ENCODE data around the gene PRKAG1.
A peak's percentile ranks its signal among the peaks of the same experiment; 100 is the strongest.

The PRKAG1 gene

GRCh38 chr12:49049566-49050224, 31.1 kb upstream of the PRKAG1 start:
- peak; percentile 75 for DNase-seq (ENCODE audit: low read depth)

GRCh38 chr12:49048953-49049352, 30.4 kb upstream of the PRKAG1 start:
- no peak overlapping the region for H3K4me3 ChIP-seq (ENCODE audit: control insufficient read depth, low read depth, low read length)
- DNase-seq (ENCODE audit: low read depth) = no peak
- TF ChIP-seq CTCF (conservative IDR thresholded peaks at IDR 0.05; ENCODE audit: control insufficient read depth, insufficient read depth, low read depth, low read length) = no peak

More at GRCh38 chr12:49049566-49050224, 31.1 kb upstream of the PRKAG1 start:
- no peak overlapping the region for H3K4me3 ChIP-seq (ENCODE audit: control insufficient read depth, low read depth, low read length)
- no peak for TF ChIP-seq CTCF (conservative IDR thresholded peaks at IDR 0.05; ENCODE audit: control insufficient read depth, insufficient read depth, low read depth, low read length)

- H3K4me3 ChIP-seq (ENCODE audit: control insufficient read depth, low read depth, low read length) = no peak overlapping the region
- no peak for DNase-seq (ENCODE audit: low read depth)
- TF ChIP-seq CTCF (conservative IDR thresholded peaks at IDR 0.05; ENCODE audit: control insufficient read depth, insufficient read depth, low read depth, low read length) = no peak
These were observed 27.7 kb upstream of the PRKAG1 start for GRCh38 chr12:49046129-49046895.

- TF ChIP-seq CTCF (conservative IDR thresholded peaks at IDR 0.05; ENCODE audit: control insufficient read depth, insufficient read depth, low read depth, low read length) = no peak
- DNase-seq (ENCODE audit: low read depth) = no peak
- no peak overlapping the region for H3K4me3 ChIP-seq (ENCODE audit: control insufficient read depth, low read depth, low read length)
These were observed 26.1 kb upstream of the PRKAG1 start for GRCh38 chr12:49044660-49045059.

GRCh38 chr12:49043856-49044258, 25.3 kb upstream of the PRKAG1 start:
- TF ChIP-seq CTCF (conservative IDR thresholded peaks at IDR 0.05; ENCODE audit: control insufficient read depth, insufficient read depth, low read depth, low read length) = peak; percentile 52
- no peak overlapping the region for H3K4me3 ChIP-seq (ENCODE audit: control insufficient read depth, low read depth, low read length)
- peak; percentile 46 for DNase-seq (ENCODE audit: low read depth)

- DNase-seq (ENCODE audit: low read depth) = no peak
- no peak overlapping the region for H3K4me3 ChIP-seq (ENCODE audit: control insufficient read depth, low read depth, low read length)
- no peak for TF ChIP-seq CTCF (conservative IDR thresholded peaks at IDR 0.05; ENCODE audit: control insufficient read depth, insufficient read depth, low read depth, low read length)
These were observed 24.7 kb upstream of the PRKAG1 start for GRCh38 chr12:49043241-49043640.
